ENCODE data around the gene CMKLR1.

The CMKLR1 gene

DNA sequence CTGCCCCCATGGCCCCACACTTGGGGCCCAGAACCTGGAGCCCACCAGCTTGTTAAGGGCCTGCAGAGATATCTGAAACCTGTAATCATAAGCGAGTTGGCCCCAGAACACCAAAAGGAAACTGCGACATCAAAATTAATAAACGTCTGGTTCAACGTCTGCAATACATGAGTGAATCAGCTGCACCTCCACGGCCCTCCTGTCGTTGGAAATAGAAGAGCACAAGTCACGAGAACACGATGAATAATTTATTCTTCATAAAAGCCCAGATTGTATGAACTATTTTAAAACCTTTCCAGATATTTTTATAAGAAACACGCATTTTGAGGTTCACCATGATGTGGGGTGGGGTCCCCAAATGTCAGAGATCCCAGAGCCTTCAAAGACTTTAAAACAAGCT, 9.7 kb upstream of the CMKLR1 start:
- H3K9me3 ChIP-seq (replicated peaks; ENCODE audit: insufficient read depth, low read length) = no peaks in the 10 kb centered on the region
- TF ChIP-seq, protein P1, sequence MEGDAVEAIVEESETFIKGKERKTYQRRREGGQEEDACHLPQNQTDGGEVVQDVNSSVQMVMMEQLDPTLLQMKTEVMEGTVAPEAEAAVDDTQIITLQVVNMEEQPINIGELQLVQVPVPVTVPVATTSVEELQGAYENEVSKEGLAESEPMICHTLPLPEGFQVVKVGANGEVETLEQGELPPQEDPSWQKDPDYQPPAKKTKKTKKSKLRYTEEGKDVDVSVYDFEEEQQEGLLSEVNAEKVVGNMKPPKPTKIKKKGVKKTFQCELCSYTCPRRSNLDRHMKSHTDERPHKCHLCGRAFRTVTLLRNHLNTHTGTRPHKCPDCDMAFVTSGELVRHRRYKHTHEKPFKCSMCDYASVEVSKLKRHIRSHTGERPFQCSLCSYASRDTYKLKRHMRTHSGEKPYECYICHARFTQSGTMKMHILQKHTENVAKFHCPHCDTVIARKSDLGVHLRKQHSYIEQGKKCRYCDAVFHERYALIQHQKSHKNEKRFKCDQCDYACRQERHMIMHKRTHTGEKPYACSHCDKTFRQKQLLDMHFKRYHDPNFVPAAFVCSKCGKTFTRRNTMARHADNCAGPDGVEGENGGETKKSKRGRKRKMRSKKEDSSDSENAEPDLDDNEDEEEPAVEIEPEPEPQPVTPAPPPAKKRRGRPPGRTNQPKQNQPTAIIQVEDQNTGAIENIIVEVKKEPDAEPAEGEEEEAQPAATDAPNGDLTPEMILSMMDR (IDR thresholded peaks at IDR 0.05; ENCODE audit: low read length) = no peak
- no peak for TF ChIP-seq EZH2 (optimal IDR thresholded peaks at IDR 0.05; ENCODE audit: low read depth, low read length)
- TF ChIP-seq EZH2phosphoT487 (IDR thresholded peaks at IDR 0.05; ENCODE audit: low read length) = no peak
- H3K79me2 ChIP-seq (ENCODE audit: low read length) = no peaks in the 10 kb centered on the region
- no peak overlapping the region for H3K4me2 ChIP-seq (ENCODE audit: low read depth, low read length)
- no peak overlapping the region for H3K4me3 ChIP-seq (ENCODE audit: low read length)
- DNase-seq = no peak
- H3K9me2 ChIP-seq (replicated peaks; ENCODE audit: insufficient read depth, low read length) = no peaks in the 10 kb centered on the region
- no peaks in the 10 kb centered on the region for H3K4me1 ChIP-seq (ENCODE audit: low read length)
- H3K27ac ChIP-seq (ENCODE audit: low read length) = no peak overlapping the region
- H3K36me3 ChIP-seq (replicated peaks; ENCODE audit: insufficient read depth, low read length) = no peaks in the 10 kb centered on the region
- no peaks in the 10 kb centered on the region for H3K27me3 ChIP-seq (replicated peaks; ENCODE audit: insufficient read depth, low read length)
- no peaks in the 10 kb centered on the region for H4K20me1 ChIP-seq (ENCODE audit: insufficient read depth, low read length)
- no peak overlapping the region for H2AFZ ChIP-seq (ENCODE audit: low read length)
- H3F3A ChIP-seq (ENCODE audit: insufficient read depth, low read length) = no peaks in the 10 kb centered on the region
- H3K9ac ChIP-seq (ENCODE audit: low read length) = no peak overlapping the region

DNA sequence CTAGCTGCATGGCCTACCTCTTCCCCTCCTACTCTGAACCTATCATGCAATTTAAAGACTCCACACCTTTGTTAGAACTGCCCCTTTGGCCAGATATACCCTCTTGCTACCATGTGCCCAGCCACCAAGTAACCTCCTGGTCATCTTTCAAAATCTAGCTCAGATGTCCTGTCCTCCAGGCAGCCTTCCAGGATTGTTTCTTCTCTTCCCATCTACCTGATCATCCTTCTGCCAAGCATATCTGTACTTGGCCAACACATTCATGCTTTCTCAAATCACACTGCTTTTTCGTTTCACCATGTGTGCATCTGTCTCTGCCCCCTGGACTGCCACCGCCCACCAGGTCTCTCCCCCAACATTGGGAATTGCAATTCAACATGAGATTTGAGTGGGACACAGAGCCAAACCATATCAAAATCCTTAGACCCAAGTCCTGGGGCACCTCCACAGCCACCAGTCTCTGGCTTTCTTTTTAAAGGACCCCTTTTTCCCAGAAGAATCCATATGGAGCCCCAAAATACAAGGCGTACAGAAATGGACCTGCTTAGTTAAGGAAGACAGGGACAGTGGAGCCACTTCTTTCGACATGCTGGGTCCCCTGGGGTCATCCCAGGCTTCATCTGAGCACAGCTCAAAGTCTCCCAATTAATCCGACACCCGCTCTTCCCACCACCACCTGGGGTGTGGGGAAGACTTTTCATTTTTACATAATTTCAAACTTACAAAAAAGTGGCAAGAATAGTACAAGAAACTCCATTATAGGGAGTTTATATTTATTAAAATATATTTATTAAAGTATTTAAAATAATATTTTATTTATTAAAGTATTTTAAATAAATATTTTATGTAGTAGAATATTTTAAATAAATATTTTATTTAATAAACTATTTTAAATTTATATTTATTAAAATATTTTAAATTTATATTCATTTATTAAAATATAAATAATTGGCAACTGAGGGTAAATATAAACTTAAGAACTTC, 7.9 kb upstream of the CMKLR1 start:
- Histone ChIP-seq H3K9me2 (replicated peaks; ENCODE audit: insufficient read depth, low read length) (no peaks in the 10 kb centered on the region), H3K4me2 (ENCODE audit: low read depth, low read length) (no peak overlapping the region), H3K4me1 (ENCODE audit: low read length) (no peaks in the 10 kb centered on the region), H3K9ac (ENCODE audit: low read length) (no peak overlapping the region), H3F3A (ENCODE audit: insufficient read depth, low read length) (no peaks in the 10 kb centered on the region), H3K27me3 (replicated peaks; ENCODE audit: insufficient read depth, low read length) (peaks cover 4% of the 10 kb centered on the region; the same call in 1 of the 2 replicates), H3K4me3 (ENCODE audit: low read length) (no peak overlapping the region), H3K9me3 (replicated peaks; ENCODE audit: insufficient read depth, low read length) (no peaks in the 10 kb centered on the region), H3K36me3 (replicated peaks; ENCODE audit: insufficient read depth, low read length) (no peaks in the 10 kb centered on the region), H2AFZ (ENCODE audit: low read length) (no peak overlapping the region), H3K79me2 (ENCODE audit: low read length) (no peaks in the 10 kb centered on the region), H4K20me1 (ENCODE audit: insufficient read depth, low read length) (no peaks in the 10 kb centered on the region), H3K27ac (ENCODE audit: low read length) (no peak overlapping the region)
- TF ChIP-seq, protein P1 (IDR thresholded peaks at IDR 0.05; ENCODE audit: low read length) = no peak
- DNase-seq = no peak

DNA sequence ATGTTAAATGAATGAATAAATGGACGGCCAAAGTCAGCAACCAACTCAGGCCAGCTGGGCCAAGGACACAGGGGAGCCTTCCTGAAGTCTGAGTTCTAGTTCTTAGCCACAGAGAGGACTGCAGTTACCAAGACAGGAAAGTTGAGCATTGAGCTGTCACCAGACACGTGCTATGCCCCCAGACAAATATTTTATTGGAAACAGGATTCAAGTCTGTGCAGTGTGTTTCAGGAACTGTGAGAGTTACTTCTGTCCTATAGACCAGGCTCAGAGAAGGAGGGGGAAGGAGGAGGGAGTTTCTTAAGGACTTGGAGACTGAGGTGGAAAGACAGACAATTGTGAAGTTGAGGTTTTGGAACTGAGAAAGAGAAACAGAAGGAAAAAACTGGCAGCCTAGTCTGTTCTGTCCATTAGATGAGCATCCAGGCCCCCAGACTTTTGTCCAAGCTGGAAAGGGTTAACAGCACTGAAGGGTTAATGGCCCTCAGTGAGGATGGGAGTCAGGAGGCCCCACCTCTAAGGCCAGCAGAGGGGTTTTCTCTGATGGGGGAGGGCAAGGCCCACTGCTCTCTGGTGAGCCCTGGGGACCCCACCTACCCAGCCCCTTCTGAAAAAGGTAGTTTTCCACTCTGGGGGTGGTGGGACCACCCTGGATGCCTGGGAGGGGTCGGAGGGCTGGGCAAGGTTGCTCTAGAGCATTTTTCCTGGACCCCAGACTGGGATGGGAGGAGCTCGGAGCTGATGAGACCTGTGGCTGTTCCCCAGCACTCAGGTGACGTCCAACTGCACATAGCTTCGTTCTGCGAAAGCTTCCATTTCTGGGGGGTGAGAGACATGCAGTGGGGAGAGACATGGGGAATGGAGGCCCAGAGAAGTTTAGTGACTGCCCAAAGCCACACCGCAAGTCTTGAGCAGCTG, 6.9 kb upstream of the CMKLR1 start:
- Histone ChIP-seq H3K27me3 (replicated peaks; ENCODE audit: insufficient read depth, low read length) (peaks cover 4% of the 10 kb centered on the region; the same call in 1 of the 2 replicates), H2AFZ (ENCODE audit: low read length) (no peak overlapping the region)
- TF ChIP-seq EZH2 (optimal IDR thresholded peaks at IDR 0.05; ENCODE audit: low read depth, low read length) (no peak), EZH2phosphoT487 (IDR thresholded peaks at IDR 0.05; ENCODE audit: low read length) (no peak)
- TF ChIP-seq, protein P1 (IDR thresholded peaks at IDR 0.05; ENCODE audit: low read length) = no peak

More for the DNA sequence above, 6.9 kb upstream of the CMKLR1 start:
- no peak overlapping the region for H3K4me3 ChIP-seq (ENCODE audit: low read length)
- H3K4me1 ChIP-seq (ENCODE audit: low read length) = no peaks in the 10 kb centered on the region
- H3K9ac ChIP-seq (ENCODE audit: low read length) = no peak overlapping the region
- H3K27ac ChIP-seq (ENCODE audit: low read length) = no peak overlapping the region
- no peaks in the 10 kb centered on the region for H3K9me2 ChIP-seq (replicated peaks; ENCODE audit: insufficient read depth, low read length)
- no peaks in the 10 kb centered on the region for H3F3A ChIP-seq (ENCODE audit: insufficient read depth, low read length)
- H3K9me3 ChIP-seq (replicated peaks; ENCODE audit: insufficient read depth, low read length) = no peaks in the 10 kb centered on the region
- no peak overlapping the region for H3K4me2 ChIP-seq (ENCODE audit: low read depth, low read length)
- H3K36me3 ChIP-seq (replicated peaks; ENCODE audit: insufficient read depth, low read length) = no peaks in the 10 kb centered on the region
- H4K20me1 ChIP-seq (ENCODE audit: insufficient read depth, low read length) = no peaks in the 10 kb centered on the region
- no peaks in the 10 kb centered on the region for H3K79me2 ChIP-seq (ENCODE audit: low read length)
- DNase-seq = no peak

All from MM.1S (cell line).